Astrocyte (in vitro differentiated cells and primary cell): Measurements from ENCODE around the gene RAB3IL1.

ENCODE experiments used
- EZH2 ChIP-seq: IDR thresholded peaks from 2 replicates; pipeline ENCODE4 v1.6.1; 2012; ENCODE audit warnings: mild to moderate bottlenecking, low read length, inconsistent platforms; ENCODE audit not compliant: insufficient read depth
- TF ChIP-seq, protein P1 (sequence below): IDR thresholded peaks from 2 replicates; pipeline ENCODE4 v1.5.1; 2011; ENCODE audit warnings: low read depth, mild to moderate bottlenecking, inconsistent platforms, low read length, moderate library complexity; ENCODE audit not compliant: insufficient read depth

DNA sequence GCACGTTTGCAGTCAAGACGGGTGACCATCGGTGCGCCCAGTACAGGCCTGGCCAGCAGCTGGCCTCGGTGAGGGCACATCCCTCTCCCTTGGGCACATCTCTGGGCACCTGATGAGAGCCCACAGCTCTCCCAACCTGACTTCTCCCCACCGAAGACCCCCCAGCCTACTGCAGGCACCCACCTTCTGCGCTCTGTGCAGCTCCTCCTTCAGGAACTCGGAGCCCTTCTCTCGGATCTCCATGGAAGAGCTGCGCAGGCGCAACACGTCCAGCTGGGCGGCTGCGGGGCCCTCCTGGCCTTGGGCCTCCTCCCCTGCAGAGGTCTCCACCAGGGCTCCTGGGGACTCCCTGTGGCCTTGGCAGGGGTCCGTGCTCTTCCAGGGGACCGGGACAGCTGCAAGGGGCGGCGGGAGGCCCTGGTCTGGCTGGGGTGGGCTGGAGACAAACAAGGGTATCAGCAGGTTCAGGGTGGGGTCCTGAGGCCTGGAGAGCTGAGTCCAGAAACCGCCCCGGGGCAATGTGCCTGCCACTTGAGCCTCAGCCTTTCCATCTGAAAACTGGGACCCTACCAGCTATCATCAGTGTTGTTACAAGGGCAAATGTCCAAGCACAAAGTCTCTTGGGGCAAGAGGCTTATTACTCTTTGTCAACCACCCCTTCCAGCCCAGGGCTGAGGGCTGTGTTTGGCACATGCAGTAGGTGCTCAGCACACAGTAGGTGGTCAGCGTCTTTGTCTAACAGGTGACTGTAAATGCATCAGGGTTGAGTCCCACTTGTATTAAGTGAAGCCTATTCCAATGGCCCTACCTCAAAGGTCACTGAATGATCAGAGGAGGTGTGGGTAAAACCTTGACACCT, 9.3 kb downstream of the RAB3IL1 start:
- TF ChIP-seq EZH2: no peak
- TF ChIP-seq, protein P1, sequence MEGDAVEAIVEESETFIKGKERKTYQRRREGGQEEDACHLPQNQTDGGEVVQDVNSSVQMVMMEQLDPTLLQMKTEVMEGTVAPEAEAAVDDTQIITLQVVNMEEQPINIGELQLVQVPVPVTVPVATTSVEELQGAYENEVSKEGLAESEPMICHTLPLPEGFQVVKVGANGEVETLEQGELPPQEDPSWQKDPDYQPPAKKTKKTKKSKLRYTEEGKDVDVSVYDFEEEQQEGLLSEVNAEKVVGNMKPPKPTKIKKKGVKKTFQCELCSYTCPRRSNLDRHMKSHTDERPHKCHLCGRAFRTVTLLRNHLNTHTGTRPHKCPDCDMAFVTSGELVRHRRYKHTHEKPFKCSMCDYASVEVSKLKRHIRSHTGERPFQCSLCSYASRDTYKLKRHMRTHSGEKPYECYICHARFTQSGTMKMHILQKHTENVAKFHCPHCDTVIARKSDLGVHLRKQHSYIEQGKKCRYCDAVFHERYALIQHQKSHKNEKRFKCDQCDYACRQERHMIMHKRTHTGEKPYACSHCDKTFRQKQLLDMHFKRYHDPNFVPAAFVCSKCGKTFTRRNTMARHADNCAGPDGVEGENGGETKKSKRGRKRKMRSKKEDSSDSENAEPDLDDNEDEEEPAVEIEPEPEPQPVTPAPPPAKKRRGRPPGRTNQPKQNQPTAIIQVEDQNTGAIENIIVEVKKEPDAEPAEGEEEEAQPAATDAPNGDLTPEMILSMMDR: no peak
